H9 (cell line): ENCODE results near the gene TSPAN5. TPM values are rescaled to one million over a fixed set of nuclear protein-coding genes. Genes with fewer than 3 reads are reported as not detected.

Experiments used
- DNase-seq: peaks from one replicate; pipeline ENCODE4 v3.0.0-alpha.2; 2017
- H2AFZ ChIP-seq: one replicate; pipeline ENCODE4 v1.6.1; 2013; ENCODE audit warnings: mild to moderate bottlenecking, low read length, control low read depth, moderate library complexity
- H2AK5ac ChIP-seq: 2 replicates; pipeline ENCODE4 v1.6.1; 2013; ENCODE audit warnings: low read length, control low read depth, mixed read lengths; ENCODE audit not compliant: insufficient read length
- H2BK120ac ChIP-seq: one replicate; pipeline ENCODE4 v1.6.1; 2013; ENCODE audit warnings: low read depth, mild to moderate bottlenecking, low read length, control low read depth, inconsistent platforms; ENCODE audit not compliant: poor library complexity, severe bottlenecking
- H2BK12ac ChIP-seq: 2 replicates; pipeline ENCODE4 v1.6.1; 2013; ENCODE audit warnings: low read length, control low read depth, mixed read lengths, low read depth; ENCODE audit not compliant: insufficient read length
- H2BK15ac ChIP-seq: 2 replicates; pipeline ENCODE4 v1.6.1; 2013; ENCODE audit warnings: low read depth, low read length, control low read depth
- H2BK20ac ChIP-seq: one replicate; pipeline ENCODE4 v1.6.1; 2013; ENCODE audit warnings: low read depth, mild to moderate bottlenecking, low read length, control low read depth, inconsistent platforms; ENCODE audit not compliant: poor library complexity, severe bottlenecking
- H2BK5ac ChIP-seq: 2 replicates; pipeline ENCODE4 v1.6.1; 2013; ENCODE audit warnings: low read length, control low read depth, mixed read lengths; ENCODE audit not compliant: insufficient read length
- H3K14ac ChIP-seq: 2 replicates; pipeline ENCODE4 v1.6.1; 2013; ENCODE audit warnings: low read length, control low read depth; ENCODE audit not compliant: insufficient read depth
- H3K18ac ChIP-seq: 2 replicates; pipeline ENCODE4 v1.6.1; 2013; ENCODE audit warnings: low read depth, mild to moderate bottlenecking, mixed read lengths, low read length, control low read depth; ENCODE audit not compliant: insufficient read length
- H3K23ac ChIP-seq: 2 replicates; pipeline ENCODE4 v1.6.1; 2013; ENCODE audit warnings: low read length, control low read depth, mixed read lengths, low read depth; ENCODE audit not compliant: insufficient read length
- H3K23me2 ChIP-seq: 2 replicates; pipeline ENCODE4 v1.6.1; 2013; ENCODE audit warnings: low read depth, mild to moderate bottlenecking, mixed read lengths, low read length, control low read depth; ENCODE audit not compliant: insufficient read length, poor library complexity, severe bottlenecking
- H3K27ac ChIP-seq: 2 replicates; pipeline ENCODE4 v1.5.1; 2013; ENCODE audit warnings: low read length, control low read depth, mixed read lengths, low read depth; ENCODE audit not compliant: insufficient read length
- H3K27me3 ChIP-seq: 2 replicates; pipeline ENCODE4 v1.6.1; 2013; ENCODE audit warnings: low read length, control low read depth, inconsistent platforms; ENCODE audit not compliant: insufficient read depth
- H3K4ac ChIP-seq: 2 replicates; pipeline ENCODE4 v1.6.1; 2013; ENCODE audit warnings: low read depth, mild to moderate bottlenecking, control low read depth, inconsistent platforms, low read length, moderate library complexity
- H3K4me1 ChIP-seq: 2 replicates; pipeline ENCODE4 v1.6.1; 2013; ENCODE audit warnings: low read length, control low read depth, inconsistent platforms; ENCODE audit not compliant: insufficient read depth
- H3K4me2 ChIP-seq: 2 replicates; pipeline ENCODE4 v1.6.1; 2013; ENCODE audit warnings: low read length, control low read depth, mixed read lengths; ENCODE audit not compliant: insufficient read length, insufficient read depth
- H3K56ac ChIP-seq: 2 replicates; pipeline ENCODE4 v1.6.1; 2013; ENCODE audit warnings: low read depth, mild to moderate bottlenecking, mixed read lengths, low read length, control low read depth; ENCODE audit not compliant: insufficient read length
- H3K79me1 ChIP-seq: 2 replicates; pipeline ENCODE4 v1.6.1; 2013; ENCODE audit warnings: low read depth, mild to moderate bottlenecking, moderate library complexity, low read length, control low read depth, inconsistent platforms; ENCODE audit not compliant: insufficient read depth, poor library complexity, severe bottlenecking
- H3K79me2 ChIP-seq: 2 replicates; pipeline ENCODE4 v1.6.1; 2013; ENCODE audit warnings: low read length, control low read depth, inconsistent platforms; ENCODE audit not compliant: insufficient read depth
- H3K9ac ChIP-seq: 2 replicates; pipeline ENCODE4 v1.6.1; 2013; ENCODE audit warnings: low read length, control low read depth, mixed read lengths; ENCODE audit not compliant: insufficient read length; ENCODE audit errors: extremely low read depth
- H3K9me3 ChIP-seq: one replicate; pipeline ENCODE4 v1.6.1; 2013; ENCODE audit warnings: low read depth, low read length, inconsistent platforms; ENCODE audit not compliant: control insufficient read depth
- H3T11ph ChIP-seq: one replicate; pipeline ENCODE4 v1.6.1; 2013; ENCODE audit warnings: mild to moderate bottlenecking, low read length, control low read depth, inconsistent platforms
- H4K20me1 ChIP-seq: one replicate; pipeline ENCODE4 v1.6.1; 2013; ENCODE audit not compliant: control insufficient read depth, insufficient read length, insufficient read depth
- H4K5ac ChIP-seq: 2 replicates; pipeline ENCODE4 v1.6.1; 2013; ENCODE audit warnings: low read depth, mild to moderate bottlenecking, mixed read lengths, low read length, control low read depth; ENCODE audit not compliant: insufficient read length
- H4K8ac ChIP-seq: replicated peaks from 2 replicates; pipeline ENCODE4 v1.6.1; 2013; ENCODE audit warnings: low read length, control low read depth, mixed read lengths, low read depth; ENCODE audit not compliant: insufficient read length
- H4K91ac ChIP-seq: 2 replicates; pipeline ENCODE4 v1.6.1; 2013; ENCODE audit warnings: low read depth, mild to moderate bottlenecking, moderate library complexity, mixed read lengths, low read length, control low read depth; ENCODE audit not compliant: insufficient read length
- H3K27ac Mint-ChIP-seq, 3 experiments: 2 replicates in 2 of 3; 3 replicates in 1 of 3; pipeline ENCODE4 v1.8.0; 2020 to 2021; ENCODE audit warnings: mixed read lengths in 3 of 3, mild to moderate bottlenecking in 1 of 3, moderate library complexity in 1 of 3
- H3K27me3 Mint-ChIP-seq: 2 replicates; pipeline ENCODE4 v1.8.0; 2021; ENCODE audit warnings: low read depth, mild to moderate bottlenecking, moderate library complexity, mixed read lengths
- H3K36me3 Mint-ChIP-seq, 3 experiments: 2 replicates in 2 of 3; 3 replicates in 1 of 3; pipeline ENCODE4 v1.8.0; 2020 to 2021; ENCODE audit warnings: low read depth in 3 of 3, mixed read lengths in 3 of 3; ENCODE audit not compliant: insufficient read depth in 1 of 3
- H3K4me1 Mint-ChIP-seq, 2 experiments: 2 replicates each; pipeline ENCODE4 v1.8.0; 2020; ENCODE audit warnings: mixed read lengths in 2 of 2
- H3K4me3 Mint-ChIP-seq, 2 experiments: 2 replicates in 1 of 2; 3 replicates in 1 of 2; pipeline ENCODE4 v1.8.0; 2020 to 2021; ENCODE audit warnings: mild to moderate bottlenecking in 2 of 2, mixed read lengths in 2 of 2, moderate library complexity in 1 of 2
- H3K9me3 Mint-ChIP-seq, 2 experiments: 2 replicates in 1 of 2; 3 replicates in 1 of 2; pipeline ENCODE4 v1.8.0; 2020; ENCODE audit warnings: mild to moderate bottlenecking in 2 of 2, mixed read lengths in 2 of 2, moderate library complexity in 1 of 2
- CTCF ChIP-seq: fragments of 200-600 bp; sonication (generic); conservative IDR thresholded peaks from 3 replicates; pipeline ENCODE4 v1.8.0; 2021; ENCODE audit warnings: antibody characterized with exemption, mild to moderate bottlenecking
- total RNA-seq: library from RNA; stranded (reverse); gene quantifications from 2 replicates; pipeline ENCODE4 v1.2.1, GENCODE V29; 2021

Gene TSPAN5
- total RNA-seq, 1 experiment from 2014 or later: 7.0 TPM

GRCh38 chr4:98448908-98449307 lies 209.5 kb downstream of the TSPAN5 start:
- H2BK12ac ChIP-seq: no peak overlapping the region
- Mint-ChIP-seq H3K36me3 (peaks cover 0 to 1% (median 0%) of the 10 kb centered on the region in 3 experiments; a peak in 2 of 7 replicates), H3K9me3 (peaks cover 4 to 8% of the 10 kb centered on the region in 2 experiments; a peak in 1 of 5 replicates), H3K4me3 (no peak overlapping the region), H3K27me3 (no peaks in the 10 kb centered on the region), H3K4me1 (no peaks in the 10 kb centered on the region), H3K27ac (no peak overlapping the region)
- H3K23me2 ChIP-seq: no peaks in the 10 kb centered on the region
- no peaks in the 10 kb centered on the region for H3K4me1 ChIP-seq
- H4K91ac ChIP-seq: no peak overlapping the region
- H2AK5ac ChIP-seq: no peak overlapping the region
- H3K27ac ChIP-seq: no peak overlapping the region
- DNase-seq: no peak
- no peak overlapping the region for H3K4me2 ChIP-seq
- TF ChIP-seq CTCF: no peak
- H4K5ac ChIP-seq: no peak overlapping the region
- H3K27me3 ChIP-seq: no peaks in the 10 kb centered on the region
- H4K8ac ChIP-seq: no peak overlapping the region
- H3T11ph ChIP-seq: no peak overlapping the region
- no peak overlapping the region for H2AFZ ChIP-seq
- H3K9me3 ChIP-seq: no peaks in the 10 kb centered on the region
- no peak overlapping the region for H2BK120ac ChIP-seq
- H3K4ac ChIP-seq: no peak overlapping the region
- no peak overlapping the region for H3K18ac ChIP-seq
- H3K56ac ChIP-seq: no peak overlapping the region
- no peaks in the 10 kb centered on the region for H3K79me1 ChIP-seq
- H3K79me2 ChIP-seq: no peaks in the 10 kb centered on the region
- no peak overlapping the region for H2BK20ac ChIP-seq
- H3K14ac ChIP-seq: no peak overlapping the region
- H3K23ac ChIP-seq: no peak overlapping the region
- no peak overlapping the region for H3K9ac ChIP-seq
- no peak overlapping the region for H2BK15ac ChIP-seq
- no peak overlapping the region for H2BK5ac ChIP-seq
- H4K20me1 ChIP-seq: no peaks in the 10 kb centered on the region
